GM23338 (cell line): ENCODE results near the gene LIAS. TPM values are rescaled to one million over a fixed set of nuclear protein-coding genes. Genes with fewer than 3 reads are reported as not detected.

Experiments
- ATAC-seq: fragments of 200-7000 bp; cut with Tn5 transposase; 3 replicates; pipeline ENCODE4 v1.9.1; 2020
- DNase-seq: peaks from one replicate; pipeline ENCODE4 v3.0.0-alpha.2; 2015; ENCODE audit warnings: low spot score
- H2AFZ ChIP-seq: fragments of 200-600 bp; sonication (generic); 2 replicates; pipeline ENCODE4 v1.8.0; 2016; ENCODE audit warnings: antibody characterized with exemption, mild to moderate bottlenecking, moderate library complexity
- H3F3A ChIP-seq: fragments of 200-600 bp; sonication (generic); replicated peaks from 2 replicates; pipeline ENCODE4 v1.8.0; 2017; ENCODE audit warnings: antibody characterized with exemption, mixed run types, low read depth
- H3K27ac ChIP-seq: fragments of 200-600 bp; sonication (generic); 2 replicates; pipeline ENCODE4 v1.6.1; 2016; ENCODE audit warnings: low read depth
- H3K27me3 ChIP-seq: fragments of 200-600 bp; sonication (generic); 2 replicates; pipeline ENCODE4 v1.8.0; 2016; ENCODE audit warnings: mild to moderate bottlenecking, mixed run types, moderate library complexity; ENCODE audit not compliant: insufficient read depth
- H3K36me3 ChIP-seq: fragments of 200-600 bp; sonication (generic); 2 replicates; pipeline ENCODE4 v1.8.0; 2016; ENCODE audit warnings: mild to moderate bottlenecking; ENCODE audit not compliant: insufficient read depth
- H3K4me1 ChIP-seq: fragments of 200-600 bp; sonication (generic); 2 replicates; pipeline ENCODE4 v1.8.0; 2016; ENCODE audit warnings: mild to moderate bottlenecking, moderate library complexity; ENCODE audit not compliant: insufficient read depth
- H3K4me2 ChIP-seq: fragments of 200-600 bp; sonication (generic); 2 replicates; pipeline ENCODE4 v1.7.1; 2017; ENCODE audit warnings: mixed run types
- H3K4me3 ChIP-seq: fragments of 200-600 bp; sonication (generic); 2 replicates; pipeline ENCODE4 v1.6.1; 2016; ENCODE audit warnings: mixed run types
- H3K79me2 ChIP-seq: fragments of 200-600 bp; sonication (generic); replicated peaks from 2 replicates; pipeline ENCODE4 v1.8.0; 2017; ENCODE audit warnings: mild to moderate bottlenecking; ENCODE audit not compliant: insufficient read depth
- H3K9me2 ChIP-seq: fragments of 200-600 bp; sonication (generic); 2 replicates; pipeline ENCODE4 v1.8.0; 2017; ENCODE audit not compliant: insufficient read depth
- H4K20me1 ChIP-seq: fragments of 200-600 bp; sonication (generic); replicated peaks from 2 replicates; pipeline ENCODE4 v1.8.0; 2017; ENCODE audit warnings: mild to moderate bottlenecking; ENCODE audit not compliant: insufficient read depth
- H3K27ac Mint-ChIP-seq: 2 replicates; pipeline ENCODE4 v1.8.0; 2020; ENCODE audit warnings: inconsistent platforms, mild to moderate bottlenecking, moderate library complexity, mixed read lengths
- H3K27me3 Mint-ChIP-seq: 3 replicates; pipeline ENCODE4 v1.8.0; 2022; ENCODE audit warnings: low read depth, mild to moderate bottlenecking, moderate library complexity, mixed read lengths, inconsistent platforms; ENCODE audit not compliant: insufficient read depth, poor library complexity
- H3K36me3 Mint-ChIP-seq: 3 replicates; pipeline ENCODE4 v1.8.0; 2021; ENCODE audit warnings: low read depth, mild to moderate bottlenecking, inconsistent platforms, moderate library complexity, mixed read lengths
- H3K4me1 Mint-ChIP-seq: 3 replicates; pipeline ENCODE4 v1.8.0; 2020; ENCODE audit warnings: mild to moderate bottlenecking, inconsistent platforms, mixed read lengths
- H3K4me3 Mint-ChIP-seq: 3 replicates; pipeline ENCODE4 v1.8.0; 2021; ENCODE audit warnings: moderate library complexity, mild to moderate bottlenecking, inconsistent platforms, mixed read lengths
- H3K9me3 Mint-ChIP-seq: 3 replicates; pipeline ENCODE4 v1.8.0; 2020; ENCODE audit warnings: moderate library complexity, mild to moderate bottlenecking, inconsistent platforms, mixed read lengths
- CREB1 ChIP-seq: fragments of 250-450 bp; sonication (Bioruptor Pico); IDR thresholded peaks from 2 replicates; pipeline ENCODE4 v1.5.0; 2020; ENCODE audit warnings: low read depth, mild to moderate bottlenecking, moderate library complexity
- POLR2AphosphoS5 ChIP-seq: IDR thresholded peaks from 2 replicates; pipeline ENCODE4 v1.6.1; 2016; ENCODE audit warnings: antibody characterized with exemption, low read depth
- ZNF331 ChIP-seq: fragments of 250-450 bp; sonication (Bioruptor Pico); IDR thresholded peaks from 2 replicates; pipeline ENCODE4 v1.5.0; 2020; ENCODE audit warnings: low read depth, mild to moderate bottlenecking, moderate library complexity
- polyA plus RNA-seq: library from polyadenylated mRNA; unstranded; fragments of >200 nt; fragmentation: Nextera tagmentation; extraction: Ambion mirVana; gene quantifications from 2 replicates; pipeline ENCODE4 v1.2.1, GENCODE V29; 2016
- total RNA-seq: library from RNA; depleted of rRNA; stranded (reverse); fragments of >200 nt; shearing (Covaris generic); gene quantifications from 2 replicates; pipeline ENCODE4 v1.2.3, GENCODE V29; 2014
- TF ChIP-seq, protein P1 (sequence below): IDR thresholded peaks from 2 replicates; pipeline ENCODE4 v1.6.1; 2016; ENCODE audit warnings: antibody characterized with exemption
- TF ChIP-seq, protein P2 (sequence below): fragments of 250-450 bp; sonication (Bioruptor Pico); IDR thresholded peaks from 2 replicates; pipeline ENCODE4 v1.5.0; 2020; ENCODE audit warnings: mild to moderate bottlenecking, moderate library complexity
- TF ChIP-seq, protein P3 (sequence below): IDR thresholded peaks from one replicate; pipeline ENCODE4 v1.6.1; 2018; ENCODE audit warnings: antibody characterized with exemption; ENCODE audit not compliant: unreplicated experiment

LIAS gene
- total and polyA plus RNA-seq, 2 experiments from 2014 or later: 17.5 to 18.7 TPM

GRCh38 chr4:39527296-39528060, 68.6 kb downstream of the LIAS start, which contains the start of gene UGDH:
Gene UGDH, minus strand, starts transcription at chr4:39527439. Its CDS starts 5,927 bp downstream, at chr4:39521512.
- Mint-ChIP-seq H3K36me3 (peaks cover 54% of the 10 kb centered on the region), H3K4me1 (peaks cover 9% of the 10 kb centered on the region; the same call in 2 of the 3 replicates), H3K27ac (peak within 1 kb of the TSS; percentile 98), H3K9me3 (peaks cover 31% of the 10 kb centered on the region), H3K4me3 (peak within 1 kb of the TSS; percentile 100), H3K27me3 (peaks cover 17% of the 10 kb centered on the region)
- H2AFZ ChIP-seq: peak within 1 kb of the TSS; percentile 97
- no peaks in the 10 kb centered on the region for H3K9me2 ChIP-seq
- H3F3A ChIP-seq: peaks cover 13% of the 10 kb centered on the region
- H3K4me1 ChIP-seq: peaks cover 7% of the 10 kb centered on the region; the same call in 1 of the 2 replicates
- H4K20me1 ChIP-seq: peaks cover 21% of the 10 kb centered on the region
- H3K79me2 ChIP-seq: peaks cover 71% of the 10 kb centered on the region
- peaks cover 23% of the 10 kb centered on the region for H3K36me3 ChIP-seq
- H3K4me2 ChIP-seq: peak within 1 kb of the TSS; percentile 99
- DNase-seq (peak; percentile 98), ATAC-seq (peak; percentile 95)
- no peaks in the 10 kb centered on the region for H3K27me3 ChIP-seq
- TF ChIP-seq, protein P1, sequence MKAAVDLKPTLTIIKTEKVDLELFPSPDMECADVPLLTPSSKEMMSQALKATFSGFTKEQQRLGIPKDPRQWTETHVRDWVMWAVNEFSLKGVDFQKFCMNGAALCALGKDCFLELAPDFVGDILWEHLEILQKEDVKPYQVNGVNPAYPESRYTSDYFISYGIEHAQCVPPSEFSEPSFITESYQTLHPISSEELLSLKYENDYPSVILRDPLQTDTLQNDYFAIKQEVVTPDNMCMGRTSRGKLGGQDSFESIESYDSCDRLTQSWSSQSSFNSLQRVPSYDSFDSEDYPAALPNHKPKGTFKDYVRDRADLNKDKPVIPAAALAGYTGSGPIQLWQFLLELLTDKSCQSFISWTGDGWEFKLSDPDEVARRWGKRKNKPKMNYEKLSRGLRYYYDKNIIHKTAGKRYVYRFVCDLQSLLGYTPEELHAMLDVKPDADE: peak; percentile 76; the same call in 1 of the 2 replicates
- TF ChIP-seq, protein P2, sequence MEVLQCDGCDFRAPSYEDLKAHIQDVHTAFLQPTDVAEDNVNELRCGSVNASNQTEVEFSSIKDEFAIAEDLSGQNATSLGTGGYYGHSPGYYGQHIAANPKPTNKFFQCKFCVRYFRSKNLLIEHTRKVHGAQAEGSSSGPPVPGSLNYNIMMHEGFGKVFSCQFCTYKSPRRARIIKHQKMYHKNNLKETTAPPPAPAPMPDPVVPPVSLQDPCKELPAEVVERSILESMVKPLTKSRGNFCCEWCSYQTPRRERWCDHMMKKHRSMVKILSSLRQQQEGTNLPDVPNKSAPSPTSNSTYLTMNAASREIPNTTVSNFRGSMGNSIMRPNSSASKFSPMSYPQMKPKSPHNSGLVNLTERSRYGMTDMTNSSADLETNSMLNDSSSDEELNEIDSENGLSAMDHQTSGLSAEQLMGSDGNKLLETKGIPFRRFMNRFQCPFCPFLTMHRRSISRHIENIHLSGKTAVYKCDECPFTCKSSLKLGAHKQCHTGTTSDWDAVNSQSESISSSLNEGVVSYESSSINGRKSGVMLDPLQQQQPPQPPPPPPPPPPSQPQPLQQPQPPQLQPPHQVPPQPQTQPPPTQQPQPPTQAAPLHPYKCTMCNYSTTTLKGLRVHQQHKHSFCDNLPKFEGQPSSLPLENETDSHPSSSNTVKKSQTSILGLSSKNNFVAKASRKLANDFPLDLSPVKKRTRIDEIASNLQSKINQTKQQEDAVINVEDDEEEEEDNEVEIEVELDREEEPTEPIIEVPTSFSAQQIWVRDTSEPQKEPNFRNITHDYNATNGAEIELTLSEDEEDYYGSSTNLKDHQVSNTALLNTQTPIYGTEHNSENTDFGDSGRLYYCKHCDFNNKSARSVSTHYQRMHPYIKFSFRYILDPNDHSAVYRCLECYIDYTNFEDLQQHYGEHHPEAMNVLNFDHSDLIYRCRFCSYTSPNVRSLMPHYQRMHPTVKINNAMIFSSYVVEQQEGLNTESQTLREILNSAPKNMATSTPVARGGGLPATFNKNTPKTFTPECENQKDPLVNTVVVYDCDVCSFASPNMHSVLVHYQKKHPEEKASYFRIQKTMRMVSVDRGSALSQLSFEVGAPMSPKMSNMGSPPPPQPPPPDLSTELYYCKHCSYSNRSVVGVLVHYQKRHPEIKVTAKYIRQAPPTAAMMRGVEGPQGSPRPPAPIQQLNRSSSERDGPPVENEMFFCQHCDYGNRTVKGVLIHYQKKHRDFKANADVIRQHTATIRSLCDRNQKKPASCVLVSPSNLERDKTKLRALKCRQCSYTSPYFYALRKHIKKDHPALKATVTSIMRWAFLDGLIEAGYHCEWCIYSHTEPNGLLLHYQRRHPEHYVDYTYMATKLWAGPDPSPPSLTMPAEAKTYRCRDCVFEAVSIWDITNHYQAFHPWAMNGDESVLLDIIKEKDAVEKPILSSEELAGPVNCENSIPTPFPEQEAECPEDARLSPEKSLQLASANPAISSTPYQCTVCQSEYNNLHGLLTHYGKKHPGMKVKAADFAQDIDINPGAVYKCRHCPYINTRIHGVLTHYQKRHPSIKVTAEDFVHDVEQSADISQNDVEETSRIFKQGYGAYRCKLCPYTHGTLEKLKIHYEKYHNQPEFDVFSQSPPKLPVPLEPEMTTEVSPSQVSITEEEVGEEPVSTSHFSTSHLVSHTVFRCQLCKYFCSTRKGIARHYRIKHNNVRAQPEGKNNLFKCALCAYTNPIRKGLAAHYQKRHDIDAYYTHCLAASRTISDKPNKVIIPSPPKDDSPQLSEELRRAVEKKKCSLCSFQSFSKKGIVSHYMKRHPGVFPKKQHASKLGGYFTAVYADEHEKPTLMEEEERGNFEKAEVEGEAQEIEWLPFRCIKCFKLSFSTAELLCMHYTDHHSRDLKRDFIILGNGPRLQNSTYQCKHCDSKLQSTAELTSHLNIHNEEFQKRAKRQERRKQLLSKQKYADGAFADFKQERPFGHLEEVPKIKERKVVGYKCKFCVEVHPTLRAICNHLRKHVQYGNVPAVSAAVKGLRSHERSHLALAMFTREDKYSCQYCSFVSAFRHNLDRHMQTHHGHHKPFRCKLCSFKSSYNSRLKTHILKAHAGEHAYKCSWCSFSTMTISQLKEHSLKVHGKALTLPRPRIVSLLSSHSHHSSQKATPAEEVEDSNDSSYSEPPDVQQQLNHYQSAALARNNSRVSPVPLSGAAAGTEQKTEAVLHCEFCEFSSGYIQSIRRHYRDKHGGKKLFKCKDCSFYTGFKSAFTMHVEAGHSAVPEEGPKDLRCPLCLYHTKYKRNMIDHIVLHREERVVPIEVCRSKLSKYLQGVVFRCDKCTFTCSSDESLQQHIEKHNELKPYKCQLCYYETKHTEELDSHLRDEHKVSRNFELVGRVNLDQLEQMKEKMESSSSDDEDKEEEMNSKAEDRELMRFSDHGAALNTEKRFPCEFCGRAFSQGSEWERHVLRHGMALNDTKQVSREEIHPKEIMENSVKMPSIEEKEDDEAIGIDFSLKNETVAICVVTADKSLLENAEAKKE (CRISPR knock-in tag): no peak
- TF ChIP-seq ZNF331 (CRISPR knock-in tag) (no peak), POLR2AphosphoS5 (peak; percentile 96), CREB1 (CRISPR knock-in tag) (peak; percentile 61; the same call in 1 of the 2 replicates)
- TF ChIP-seq, protein P3, sequence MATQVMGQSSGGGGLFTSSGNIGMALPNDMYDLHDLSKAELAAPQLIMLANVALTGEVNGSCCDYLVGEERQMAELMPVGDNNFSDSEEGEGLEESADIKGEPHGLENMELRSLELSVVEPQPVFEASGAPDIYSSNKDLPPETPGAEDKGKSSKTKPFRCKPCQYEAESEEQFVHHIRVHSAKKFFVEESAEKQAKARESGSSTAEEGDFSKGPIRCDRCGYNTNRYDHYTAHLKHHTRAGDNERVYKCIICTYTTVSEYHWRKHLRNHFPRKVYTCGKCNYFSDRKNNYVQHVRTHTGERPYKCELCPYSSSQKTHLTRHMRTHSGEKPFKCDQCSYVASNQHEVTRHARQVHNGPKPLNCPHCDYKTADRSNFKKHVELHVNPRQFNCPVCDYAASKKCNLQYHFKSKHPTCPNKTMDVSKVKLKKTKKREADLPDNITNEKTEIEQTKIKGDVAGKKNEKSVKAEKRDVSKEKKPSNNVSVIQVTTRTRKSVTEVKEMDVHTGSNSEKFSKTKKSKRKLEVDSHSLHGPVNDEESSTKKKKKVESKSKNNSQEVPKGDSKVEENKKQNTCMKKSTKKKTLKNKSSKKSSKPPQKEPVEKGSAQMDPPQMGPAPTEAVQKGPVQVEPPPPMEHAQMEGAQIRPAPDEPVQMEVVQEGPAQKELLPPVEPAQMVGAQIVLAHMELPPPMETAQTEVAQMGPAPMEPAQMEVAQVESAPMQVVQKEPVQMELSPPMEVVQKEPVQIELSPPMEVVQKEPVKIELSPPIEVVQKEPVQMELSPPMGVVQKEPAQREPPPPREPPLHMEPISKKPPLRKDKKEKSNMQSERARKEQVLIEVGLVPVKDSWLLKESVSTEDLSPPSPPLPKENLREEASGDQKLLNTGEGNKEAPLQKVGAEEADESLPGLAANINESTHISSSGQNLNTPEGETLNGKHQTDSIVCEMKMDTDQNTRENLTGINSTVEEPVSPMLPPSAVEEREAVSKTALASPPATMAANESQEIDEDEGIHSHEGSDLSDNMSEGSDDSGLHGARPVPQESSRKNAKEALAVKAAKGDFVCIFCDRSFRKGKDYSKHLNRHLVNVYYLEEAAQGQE: peak; percentile 8
- peak within 1 kb of the TSS; percentile 98 for H3K4me3 ChIP-seq
- H3K27ac ChIP-seq: peak within 1 kb of the TSS; percentile 97
